Panc1 (cell line): ENCODE measurements around the gene PPARD. TPM values are rescaled to one million over a fixed set of nuclear protein-coding genes. Genes with fewer than 3 reads are reported as not detected.

Experiments
- ATAC-seq: fragments of 200-7000 bp; cut with Tn5 transposase; 2 replicates; pipeline ENCODE4 v1.9.1; 2020; ENCODE audit warnings: mild to moderate bottlenecking, moderate library complexity
- BruUV-seq: library from RNA; stranded (reverse); fragments of 400-500 nt; replicated peaks from 2 replicates; lab custom pipeline; 2021; lab: Mats Ljungman, UMichigan
- CTCF ChIA-PET: fragments of 300-600 bp; sonication (Branson Sonifier 250); formaldehyde crosslinking; loops from one replicate; lab custom pipeline; 2022; ENCODE audit warnings: antibody characterized with exemption; lab: Charles Lee
- POLR2A ChIA-PET: fragments of 300-600 bp; sonication (Branson Sonifier 250); formaldehyde crosslinking; loops from one replicate; lab custom pipeline; 2022; ENCODE audit warnings: antibody characterized with exemption; lab: Charles Lee
- DNase-seq: peaks from one replicate; pipeline ENCODE4 v3.0.0-alpha.2; 2010; ENCODE audit warnings: low read depth, low spot score
- H3K27ac ChIP-seq: 2 replicates; pipeline ENCODE4 v1.5.1; 2011; ENCODE audit warnings: mild to moderate bottlenecking, low read length, inconsistent platforms
- H3K27me3 ChIP-seq: fragments of 200-500 bp; sonication (Bioruptor generic); 2 replicates; pipeline ENCODE4 v1.6.0; 2014; ENCODE audit warnings: low read length, inconsistent platforms; ENCODE audit not compliant: control insufficient read depth, insufficient read depth
- H3K36me3 ChIP-seq: fragments of 200-500 bp; sonication (Bioruptor generic); 2 replicates; pipeline ENCODE4 v1.5.1; 2014; ENCODE audit warnings: inconsistent platforms, mild to moderate bottlenecking, low read length, moderate library complexity; ENCODE audit not compliant: control insufficient read depth, insufficient read depth
- H3K4me1 ChIP-seq: 2 replicates; pipeline ENCODE4 v1.5.1; 2011; ENCODE audit warnings: inconsistent platforms, mild to moderate bottlenecking, low read length, moderate library complexity; ENCODE audit not compliant: control insufficient read depth, insufficient read depth
- H3K4me3 ChIP-seq, 2 experiments: 2 replicates each; pipeline ENCODE4 v1.5.1; 2011 to 2012; ENCODE audit warnings: low read depth in 2 of 2, low read length in 2 of 2, mild to moderate bottlenecking in 2 of 2, inconsistent platforms in 1 of 2, moderate library complexity in 1 of 2
- H3K9me3 ChIP-seq: fragments of 200-500 bp; sonication (Bioruptor generic); 2 replicates; pipeline ENCODE4 v1.5.1; 2014; ENCODE audit warnings: low read depth, mild to moderate bottlenecking, inconsistent platforms, low read length, moderate library complexity; ENCODE audit not compliant: control insufficient read depth, insufficient read depth
- POLR2AphosphoS5 ChIP-seq: IDR thresholded peaks from 2 replicates; pipeline ENCODE4 v1.6.1; 2012; ENCODE audit warnings: mild to moderate bottlenecking, low read depth, low read length, moderate library complexity
- SIN3A ChIP-seq: IDR thresholded peaks from 2 replicates; pipeline ENCODE4 v1.6.1; 2012; ENCODE audit warnings: low read depth, mild to moderate bottlenecking, low read length, moderate library complexity, borderline replicate concordance; ENCODE audit not compliant: insufficient read depth
- TCF7L2 ChIP-seq: IDR thresholded peaks from 2 replicates; pipeline ENCODE4 v1.6.1; 2011; ENCODE audit warnings: mild to moderate bottlenecking, low read depth, low read length, inconsistent platforms
- in situ Hi-C: cut with HindIII; loops from 2 replicates; pipeline ENCODE4 v1.10.0; 2016; ENCODE audit warnings: low sequenced_read_pairs, low pct_unique_long_range_greater_than_20kb
- intact Hi-C: fragments of 100-400 bp; cut with micrococcal nuclease; formaldehyde crosslinking; loops from one replicate; pipeline ENCODE4 v1.10.0; 2022; ENCODE audit not compliant: unreplicated experiment
- total RNA-seq: library from RNA; stranded (reverse); gene quantifications from one replicate; pipeline ENCODE4 v1.2.1, GENCODE V29; 2021; ENCODE audit not compliant: unreplicated experiment
- TF ChIP-seq, protein P1 (sequence below): fragments of 450-650 bp; IDR thresholded peaks from 2 replicates; pipeline ENCODE4 v1.5.1; 2017; ENCODE audit warnings: mild to moderate bottlenecking
- TF ChIP-seq, protein P2 (sequence below), 2 experiments: IDR thresholded peaks; 2 replicates each; pipeline ENCODE4 v1.6.1; 2011 to 2012; ENCODE audit warnings: low read depth in 2 of 2, control low read depth in 1 of 2, low read length in 1 of 2, mild to moderate bottlenecking in 1 of 2, moderate library complexity in 1 of 2; ENCODE audit not compliant: insufficient read depth in 1 of 2

Gene PPARD
- total RNA-seq, 1 experiment from 2014 or later: 14.4 TPM

DNA sequence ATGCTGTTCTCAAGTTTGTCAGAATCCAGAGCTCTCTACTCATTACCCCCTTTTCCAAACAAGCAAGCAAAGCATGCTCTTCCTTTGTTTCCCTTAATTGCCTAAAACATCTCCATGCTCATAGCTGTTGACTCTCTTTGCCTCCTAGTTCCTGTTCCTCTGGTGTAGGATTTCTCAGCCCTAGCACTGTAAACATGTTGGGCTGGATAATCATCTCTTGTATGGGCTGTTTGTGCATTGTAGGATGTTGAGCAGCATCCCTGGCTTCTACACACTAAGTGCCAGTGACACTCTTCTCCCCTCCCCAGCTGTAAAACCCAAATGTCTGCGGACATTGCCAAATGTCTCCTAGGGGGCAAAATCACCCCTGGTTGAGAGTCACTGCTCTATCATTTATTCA lies 14.0 kb downstream of the PPARD start:
- intact Hi-C loops (no loop called here), in situ Hi-C loops (no loop called here)
- Histone ChIP-seq H3K36me3 (peaks cover 2% of the 10 kb centered on the region; the same call in 1 of the 2 replicates), H3K27me3 (no peaks in the 10 kb centered on the region), H3K4me3 (no peak overlapping the region), H3K9me3 (no peaks in the 10 kb centered on the region), H3K27ac (no peak overlapping the region), H3K4me1 (no peaks in the 10 kb centered on the region; the same call in 1 of the 2 replicates)
- TF ChIP-seq POLR2AphosphoS5 (no peak), SIN3A (no peak), TCF7L2 (no peak)
- TF ChIP-seq, protein P1, sequence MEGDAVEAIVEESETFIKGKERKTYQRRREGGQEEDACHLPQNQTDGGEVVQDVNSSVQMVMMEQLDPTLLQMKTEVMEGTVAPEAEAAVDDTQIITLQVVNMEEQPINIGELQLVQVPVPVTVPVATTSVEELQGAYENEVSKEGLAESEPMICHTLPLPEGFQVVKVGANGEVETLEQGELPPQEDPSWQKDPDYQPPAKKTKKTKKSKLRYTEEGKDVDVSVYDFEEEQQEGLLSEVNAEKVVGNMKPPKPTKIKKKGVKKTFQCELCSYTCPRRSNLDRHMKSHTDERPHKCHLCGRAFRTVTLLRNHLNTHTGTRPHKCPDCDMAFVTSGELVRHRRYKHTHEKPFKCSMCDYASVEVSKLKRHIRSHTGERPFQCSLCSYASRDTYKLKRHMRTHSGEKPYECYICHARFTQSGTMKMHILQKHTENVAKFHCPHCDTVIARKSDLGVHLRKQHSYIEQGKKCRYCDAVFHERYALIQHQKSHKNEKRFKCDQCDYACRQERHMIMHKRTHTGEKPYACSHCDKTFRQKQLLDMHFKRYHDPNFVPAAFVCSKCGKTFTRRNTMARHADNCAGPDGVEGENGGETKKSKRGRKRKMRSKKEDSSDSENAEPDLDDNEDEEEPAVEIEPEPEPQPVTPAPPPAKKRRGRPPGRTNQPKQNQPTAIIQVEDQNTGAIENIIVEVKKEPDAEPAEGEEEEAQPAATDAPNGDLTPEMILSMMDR: no peak
- TF ChIP-seq, protein P2, sequence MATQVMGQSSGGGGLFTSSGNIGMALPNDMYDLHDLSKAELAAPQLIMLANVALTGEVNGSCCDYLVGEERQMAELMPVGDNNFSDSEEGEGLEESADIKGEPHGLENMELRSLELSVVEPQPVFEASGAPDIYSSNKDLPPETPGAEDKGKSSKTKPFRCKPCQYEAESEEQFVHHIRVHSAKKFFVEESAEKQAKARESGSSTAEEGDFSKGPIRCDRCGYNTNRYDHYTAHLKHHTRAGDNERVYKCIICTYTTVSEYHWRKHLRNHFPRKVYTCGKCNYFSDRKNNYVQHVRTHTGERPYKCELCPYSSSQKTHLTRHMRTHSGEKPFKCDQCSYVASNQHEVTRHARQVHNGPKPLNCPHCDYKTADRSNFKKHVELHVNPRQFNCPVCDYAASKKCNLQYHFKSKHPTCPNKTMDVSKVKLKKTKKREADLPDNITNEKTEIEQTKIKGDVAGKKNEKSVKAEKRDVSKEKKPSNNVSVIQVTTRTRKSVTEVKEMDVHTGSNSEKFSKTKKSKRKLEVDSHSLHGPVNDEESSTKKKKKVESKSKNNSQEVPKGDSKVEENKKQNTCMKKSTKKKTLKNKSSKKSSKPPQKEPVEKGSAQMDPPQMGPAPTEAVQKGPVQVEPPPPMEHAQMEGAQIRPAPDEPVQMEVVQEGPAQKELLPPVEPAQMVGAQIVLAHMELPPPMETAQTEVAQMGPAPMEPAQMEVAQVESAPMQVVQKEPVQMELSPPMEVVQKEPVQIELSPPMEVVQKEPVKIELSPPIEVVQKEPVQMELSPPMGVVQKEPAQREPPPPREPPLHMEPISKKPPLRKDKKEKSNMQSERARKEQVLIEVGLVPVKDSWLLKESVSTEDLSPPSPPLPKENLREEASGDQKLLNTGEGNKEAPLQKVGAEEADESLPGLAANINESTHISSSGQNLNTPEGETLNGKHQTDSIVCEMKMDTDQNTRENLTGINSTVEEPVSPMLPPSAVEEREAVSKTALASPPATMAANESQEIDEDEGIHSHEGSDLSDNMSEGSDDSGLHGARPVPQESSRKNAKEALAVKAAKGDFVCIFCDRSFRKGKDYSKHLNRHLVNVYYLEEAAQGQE (IDR thresholded peaks at IDR 0.05; ENCODE audit: insufficient read depth in 1 of 2, low read depth in 2 of 2, low read length in 1 of 2): no peak
- BruUV-seq: no TSS peak
- ATAC-seq (no peak), DNase-seq (no peak)
- ChIA-PET CTCF (no interaction called here), POLR2A (no interaction called here)

DNA sequence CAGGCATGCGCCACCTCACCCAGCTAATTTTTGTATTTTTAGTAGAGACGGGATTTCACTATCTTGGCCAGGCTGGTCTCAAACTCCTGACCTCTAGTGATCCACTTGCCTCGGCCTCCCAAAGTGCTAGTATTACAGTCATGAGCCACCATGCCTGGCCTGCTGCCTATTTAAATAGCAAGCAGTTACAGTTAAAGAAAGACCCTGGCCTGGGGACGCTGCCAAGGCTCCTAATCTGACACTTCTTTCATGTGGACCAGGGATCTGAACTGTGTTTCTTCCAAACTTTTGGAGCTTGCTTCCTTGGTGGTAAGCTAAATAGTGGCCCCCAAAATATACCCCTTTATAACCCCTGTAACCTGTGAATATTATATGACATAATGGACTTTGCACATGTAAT lies 15.3 kb downstream of the PPARD start:
- TF ChIP-seq, protein P2 (IDR thresholded peaks at IDR 0.05; ENCODE audit: insufficient read depth in 1 of 2, low read depth in 2 of 2, low read length in 1 of 2): no peak
- TF ChIP-seq TCF7L2: no peak
- TF ChIP-seq, protein P1: no peak
- no peak for TF ChIP-seq POLR2AphosphoS5
- no peak for TF ChIP-seq SIN3A
- CTCF ChIA-PET: no interaction called here
- intact Hi-C loops (no loop called here), in situ Hi-C loops (no loop called here)
- Histone ChIP-seq H3K27ac (no peak overlapping the region), H3K9me3 (no peaks in the 10 kb centered on the region), H3K4me1 (no peaks in the 10 kb centered on the region; the same call in 1 of the 2 replicates), H3K27me3 (no peaks in the 10 kb centered on the region), H3K4me3 (no peak overlapping the region), H3K36me3 (peaks cover 1% of the 10 kb centered on the region; the same call in 1 of the 2 replicates)
- BruUV-seq: no TSS peak
- DNase-seq (no peak), ATAC-seq (no peak)
- POLR2A ChIA-PET: no interaction called here
